ENCODE data around the gene TLCD3A. TPM values are rescaled to one million over a fixed set of nuclear protein-coding genes. Genes with fewer than 3 reads are reported as not detected.
"Not testable (repeated sequence)": the region's sequence is repeated elsewhere in the genome, so short reads cannot be mapped to it uniquely, and the experiment has no call there.

TLCD3A gene
- polyA plus RNA-seq, 1 of the 3 experiments (the other 2 are of a cell fraction) = 31.7 TPM

- H3K36me3 ChIP-seq (replicated peaks in 1 of 2; ENCODE audit: control insufficient read depth in 1 of 2, insufficient read depth in 2 of 2, low read length in 1 of 2) = peaks cover 18 to 52% of the 10 kb centered on the region in 2 experiments
- no peak overlapping the region for H3K9ac ChIP-seq
- CTCF ChIA-PET = interaction anchor here (0.5 kb wide), 1 partner anchor 71 kb away, joined by 3 read pairs; no protein-coding TSS in a partner anchor
- H3K4me2 ChIP-seq = no peak overlapping the region
- no peaks in the 10 kb centered on the region for H3F3A ChIP-seq (replicated peaks; ENCODE audit: insufficient read depth)
- H3K79me2 ChIP-seq (ENCODE audit: insufficient read depth) = peaks cover 47% of the 10 kb centered on the region
- no peak for DNase-seq
- peaks cover 5 to 14% of the 10 kb centered on the region in 2 experiments; a peak in 2 of 4 replicates for H3K4me1 ChIP-seq (ENCODE audit: control insufficient read depth in 1 of 2, insufficient read depth in 2 of 2, low read depth in 1 of 2, low read length in 1 of 2)
- no peak overlapping the region for H2AFZ ChIP-seq (ENCODE audit: low read depth)
- no peaks in the 10 kb centered on the region for H3K9me2 ChIP-seq
- WGBS (ENCODE audit: low lambda C conversion rate) = 94% methylated on average over 22 of the region's 38 CpGs
- no peaks in the 10 kb centered on the region for H3K9me3 ChIP-seq
- H3K4me3 ChIP-seq (ENCODE audit: low read depth in 2 of 2, low read length in 1 of 2) = no peak overlapping the region
- POLR2A ChIA-PET = interaction anchor here (1.2 kb wide), 1 partner anchor 29 kb away, joined by 3 read pairs; no protein-coding TSS in a partner anchor
- TF ChIP-seq SMC3 (IDR thresholded peaks at IDR 0.05; ENCODE audit: low read depth, low read length) (no peak), JUND (IDR thresholded peaks at IDR 0.05) (no peak), RFX5 (IDR thresholded peaks at IDR 0.05; ENCODE audit: low read length) (no peak), CHD2 (IDR thresholded peaks at IDR 0.05; ENCODE audit: low read length, partially characterized antibody) (no peak), MXI1 (IDR thresholded peaks at IDR 0.05; ENCODE audit: low read depth, low read length) (no peak), USF2 (IDR thresholded peaks at IDR 0.05; ENCODE audit: borderline replicate concordance, low read depth, low read length) (no peak), FOXJ3 (CRISPR knock-in tag; IDR thresholded peaks at IDR 0.05) (no peak), RXRA (IDR thresholded peaks at IDR 0.05; ENCODE audit: borderline replicate concordance, low read depth) (no peak), REST (IDR thresholded peaks at IDR 0.05; ENCODE audit: low read depth, low read length) (no peak), TCF12 (IDR thresholded peaks at IDR 0.05) (no peak), YY1 (IDR thresholded peaks at IDR 0.05; ENCODE audit: low read depth) (no peak), FOXM1 (IDR thresholded peaks at IDR 0.05; ENCODE audit: low read depth) (no peak), RCOR1 (IDR thresholded peaks at IDR 0.05; ENCODE audit: low read length) (no peak), RAD21 (IDR thresholded peaks at IDR 0.05; ENCODE audit: low read length) (no peak), MEF2A (IDR thresholded peaks at IDR 0.05; ENCODE audit: borderline replicate concordance, low read depth) (no peak), EZH2phosphoT487 (IDR thresholded peaks at IDR 0.05; ENCODE audit: borderline replicate concordance, low read depth) (no peak)
- TF ChIP-seq, protein P1, sequence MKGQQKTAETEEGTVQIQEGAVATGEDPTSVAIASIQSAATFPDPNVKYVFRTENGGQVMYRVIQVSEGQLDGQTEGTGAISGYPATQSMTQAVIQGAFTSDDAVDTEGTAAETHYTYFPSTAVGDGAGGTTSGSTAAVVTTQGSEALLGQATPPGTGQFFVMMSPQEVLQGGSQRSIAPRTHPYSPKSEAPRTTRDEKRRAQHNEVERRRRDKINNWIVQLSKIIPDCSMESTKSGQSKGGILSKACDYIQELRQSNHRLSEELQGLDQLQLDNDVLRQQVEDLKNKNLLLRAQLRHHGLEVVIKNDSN (IDR thresholded peaks at IDR 0.05; ENCODE audit: borderline replicate concordance, low read depth) = no peak
- no peaks in the 10 kb centered on the region for H3K27me3 ChIP-seq (ENCODE audit: insufficient read depth)
- H4K20me1 ChIP-seq (ENCODE audit: insufficient read depth) = no peaks in the 10 kb centered on the region
- H3K27ac ChIP-seq (ENCODE audit: low read depth in 2 of 2, low read length in 1 of 2) = no peak overlapping the region
Observed at GRCh38 chr17:746783-747629, 14.6 kb downstream of the TLCD3A start.

- H3K4me2 ChIP-seq; H3K9ac ChIP-seq; H3K27ac ChIP-seq (ENCODE audit: low read depth in 2 of 2, low read length in 1 of 2); H3F3A ChIP-seq (replicated peaks; ENCODE audit: insufficient read depth); H3K27me3 ChIP-seq (ENCODE audit: insufficient read depth); DNase-seq; H3K9me2 ChIP-seq; H2AFZ ChIP-seq (ENCODE audit: low read depth); H4K20me1 ChIP-seq (ENCODE audit: insufficient read depth); H3K9me3 ChIP-seq; H3K4me3 ChIP-seq (ENCODE audit: low read depth in 2 of 2, low read length in 1 of 2); POLR2A ChIA-PET: not testable (repeated sequence)
- Histone ChIP-seq H3K79me2 (ENCODE audit: insufficient read depth) (peaks cover 42% of the 10 kb centered on the region), H3K4me1 (ENCODE audit: control insufficient read depth in 1 of 2, insufficient read depth in 2 of 2, low read depth in 1 of 2, low read length in 1 of 2) (peaks cover 5 to 18% of the 10 kb centered on the region in 2 experiments; a peak in 2 of 4 replicates), H3K36me3 (replicated peaks in 1 of 2; ENCODE audit: control insufficient read depth in 1 of 2, insufficient read depth in 2 of 2, low read length in 1 of 2) (peaks cover 11 to 40% of the 10 kb centered on the region in 2 experiments)
- CTCF ChIA-PET = interaction anchor here (0.6 kb wide), 1 partner anchor 13 kb away, joined by 3 read pairs; no protein-coding TSS in a partner anchor
- WGBS (ENCODE audit: low lambda C conversion rate) = 91% methylated on average over 4 of the region's 4 CpGs
Observed at GRCh38 chr17:748604-749003, 16.2 kb downstream of the TLCD3A start.

GRCh38 chr17:749359-749758 lies 17.0 kb downstream of the TLCD3A start:
- WGBS (ENCODE audit: low lambda C conversion rate) = 64% methylated on average over 5 of the region's 7 CpGs
- H3K27ac ChIP-seq (ENCODE audit: low read depth in 2 of 2, low read length in 1 of 2); H3K9me2 ChIP-seq; CTCF ChIA-PET; H3K27me3 ChIP-seq (ENCODE audit: insufficient read depth); H3K4me3 ChIP-seq (ENCODE audit: low read depth in 2 of 2, low read length in 1 of 2); H3K9me3 ChIP-seq; H3K4me2 ChIP-seq; H4K20me1 ChIP-seq (ENCODE audit: insufficient read depth); H3F3A ChIP-seq (replicated peaks; ENCODE audit: insufficient read depth); H3K9ac ChIP-seq; POLR2A ChIA-PET; DNase-seq; H2AFZ ChIP-seq (ENCODE audit: low read depth): not testable (repeated sequence)
- H3K36me3 ChIP-seq (replicated peaks in 1 of 2; ENCODE audit: control insufficient read depth in 1 of 2, insufficient read depth in 2 of 2, low read length in 1 of 2) = peaks cover 6 to 37% of the 10 kb centered on the region in 2 experiments
- peaks cover 5 to 18% of the 10 kb centered on the region in 2 experiments; a peak in 2 of 4 replicates for H3K4me1 ChIP-seq (ENCODE audit: control insufficient read depth in 1 of 2, insufficient read depth in 2 of 2, low read depth in 1 of 2, low read length in 1 of 2)
- peaks cover 37% of the 10 kb centered on the region for H3K79me2 ChIP-seq (ENCODE audit: insufficient read depth)
